ENCODE data around the gene OSGEPL1.

- TF ChIP-seq CTCF (IDR thresholded peaks at IDR 0.05; ENCODE audit: low read depth, low read length): no peak
- no peak for TF ChIP-seq EZH2phosphoT487 (IDR thresholded peaks at IDR 0.05; ENCODE audit: low read depth)
Measured at GRCh38 chr2:189726849-189727248, 35.7 kb downstream of the OSGEPL1 start.
